Measurements from ENCODE around the gene GRID1.

Gene GRID1

DNA sequence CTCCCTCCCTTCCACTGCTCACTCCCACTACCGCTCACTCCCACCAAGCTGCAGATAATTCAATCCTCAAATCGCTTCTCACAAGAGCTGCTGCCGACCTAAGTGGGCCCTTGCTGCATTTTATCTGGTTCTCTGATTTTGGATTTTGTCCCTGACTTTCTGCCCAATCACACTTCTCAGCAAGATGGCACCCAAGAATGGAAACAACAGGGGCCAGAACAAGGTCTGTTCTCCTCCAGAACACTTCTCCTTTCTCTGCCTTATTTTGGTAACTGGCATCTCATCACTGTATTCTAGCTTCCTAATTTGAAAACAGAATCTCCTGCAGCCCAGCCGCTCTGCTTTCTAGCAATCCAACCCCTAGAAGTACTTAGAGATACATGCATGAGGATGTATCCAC, 172.8 kb downstream of the GRID1 start:
- no peak overlapping the region for H3K18ac ChIP-seq (ENCODE audit: low read length)
- no peaks in the 10 kb centered on the region for H3K4me1 ChIP-seq (ENCODE audit: control insufficient read depth, low read depth, low read length)
- no peaks in the 10 kb centered on the region for H3K79me1 ChIP-seq (ENCODE audit: low read length)
- H2BK15ac ChIP-seq (replicated peaks; ENCODE audit: low read depth), result no peak overlapping the region
- H3K9ac ChIP-seq (ENCODE audit: low read length), result no peak overlapping the region
- DNase-seq, result no peak
- no peak overlapping the region for H3K4me3 ChIP-seq (ENCODE audit: low read length)
- no peak overlapping the region for H4K5ac ChIP-seq (ENCODE audit: low read length)
- WGBS (ENCODE audit: extremely low coverage, insufficient coverage, low lambda C conversion rate), result no CpG with 5 or more reads among the region's 4 CpGs
- no peak overlapping the region for H3K56ac ChIP-seq (ENCODE audit: low read length)
- no peaks in the 10 kb centered on the region for H3K36me3 ChIP-seq (ENCODE audit: control insufficient read depth, insufficient read depth, low read length)
- H3K23ac ChIP-seq (ENCODE audit: low read length), result no peak overlapping the region
- no peak overlapping the region for H3K27ac ChIP-seq (ENCODE audit: low read depth, low read length)
- H2BK5ac ChIP-seq (ENCODE audit: low read length), result no peak overlapping the region
- H3K79me2 ChIP-seq (ENCODE audit: control insufficient read depth, insufficient read depth, low read length), result no peaks in the 10 kb centered on the region
- H2BK120ac ChIP-seq (ENCODE audit: low read depth, low read length), result no peak overlapping the region
- no peaks in the 10 kb centered on the region for H3K27me3 ChIP-seq (ENCODE audit: insufficient read depth, low read length, poor library complexity)
- no peak overlapping the region for H2AK5ac ChIP-seq (ENCODE audit: low read length)
- H3K4ac ChIP-seq (ENCODE audit: low read depth, low read length), result no peak overlapping the region
- H3K4me2 ChIP-seq (ENCODE audit: low read length), result no peak overlapping the region
- no peak overlapping the region for H4K8ac ChIP-seq (ENCODE audit: low read depth, low read length)

DNA sequence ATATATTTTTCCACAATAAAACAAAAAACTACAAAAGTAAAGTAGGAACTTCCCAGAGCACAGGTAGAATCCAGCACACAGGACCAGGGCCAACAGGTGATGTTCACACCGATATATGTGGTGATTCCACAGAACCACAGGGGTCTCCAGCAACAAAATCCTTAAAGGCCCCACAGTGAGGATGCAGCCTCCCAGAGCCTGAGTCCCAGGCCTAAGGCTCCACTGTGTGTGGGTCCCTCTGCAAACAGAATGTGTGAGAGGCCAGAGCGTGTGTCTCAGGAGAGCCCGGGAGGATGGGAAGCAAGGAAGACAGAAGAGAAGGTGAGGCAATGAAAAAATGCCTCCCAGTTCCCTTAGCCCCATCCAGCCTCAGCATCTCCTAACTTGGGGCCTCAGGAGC, 173.9 kb downstream of the GRID1 start:
- Histone ChIP-seq H3K4ac (ENCODE audit: low read depth, low read length) (no peak overlapping the region), H3K4me3 (ENCODE audit: low read length) (no peak overlapping the region), H4K5ac (ENCODE audit: low read length) (no peak overlapping the region), H2AK5ac (ENCODE audit: low read length) (no peak overlapping the region), H3K27ac (ENCODE audit: low read depth, low read length) (no peak overlapping the region), H2BK120ac (ENCODE audit: low read depth, low read length) (no peak overlapping the region), H2BK15ac (replicated peaks; ENCODE audit: low read depth) (no peak overlapping the region), H3K4me2 (ENCODE audit: low read length) (no peak overlapping the region), H2BK5ac (ENCODE audit: low read length) (no peak overlapping the region), H3K79me1 (ENCODE audit: low read length) (no peaks in the 10 kb centered on the region), H3K23ac (ENCODE audit: low read length) (no peak overlapping the region), H3K79me2 (ENCODE audit: control insufficient read depth, insufficient read depth, low read length) (no peaks in the 10 kb centered on the region), H3K9ac (ENCODE audit: low read length) (no peak overlapping the region), H4K8ac (ENCODE audit: low read depth, low read length) (no peak overlapping the region), H3K18ac (ENCODE audit: low read length) (no peak overlapping the region), H3K56ac (ENCODE audit: low read length) (no peak overlapping the region), H3K36me3 (ENCODE audit: control insufficient read depth, insufficient read depth, low read length) (no peaks in the 10 kb centered on the region), H3K27me3 (ENCODE audit: insufficient read depth, low read length, poor library complexity) (no peaks in the 10 kb centered on the region), H3K4me1 (ENCODE audit: control insufficient read depth, low read depth, low read length) (no peaks in the 10 kb centered on the region)
- WGBS (ENCODE audit: extremely low coverage, insufficient coverage, low lambda C conversion rate), result no CpG with 5 or more reads among the region's 3 CpGs
- no peak for DNase-seq

DNA sequence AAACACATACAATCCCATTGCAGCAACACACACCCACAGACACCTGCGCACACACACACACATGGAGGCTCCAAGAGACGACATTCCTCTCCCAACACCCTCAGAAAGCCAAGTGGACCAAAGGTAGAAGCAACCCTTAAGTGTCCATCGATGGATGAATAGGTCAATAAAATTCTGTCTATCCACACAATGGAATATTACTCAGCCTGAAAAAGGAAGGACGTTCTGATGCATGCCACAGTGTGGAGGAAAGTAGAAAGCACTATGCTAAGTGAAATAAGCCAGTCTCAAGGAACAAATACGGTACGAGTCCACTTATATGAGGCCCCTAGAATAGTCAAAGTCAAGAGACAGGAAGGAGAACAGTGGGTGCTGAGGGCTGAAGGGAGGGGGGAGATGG, 174.4 kb downstream of the GRID1 start:
- H3K27ac ChIP-seq (ENCODE audit: low read depth, low read length), result no peak overlapping the region
- H4K5ac ChIP-seq (ENCODE audit: low read length), result no peak overlapping the region
- H3K4me2 ChIP-seq (ENCODE audit: low read length), result no peak overlapping the region
- H3K4me1 ChIP-seq (ENCODE audit: control insufficient read depth, low read depth, low read length), result no peaks in the 10 kb centered on the region
- no peak overlapping the region for H3K23ac ChIP-seq (ENCODE audit: low read length)
- H3K4ac ChIP-seq (ENCODE audit: low read depth, low read length), result no peak overlapping the region
- no peak overlapping the region for H2AK5ac ChIP-seq (ENCODE audit: low read length)
- no peak overlapping the region for H2BK5ac ChIP-seq (ENCODE audit: low read length)
- no peak overlapping the region for H3K18ac ChIP-seq (ENCODE audit: low read length)
- H4K8ac ChIP-seq (ENCODE audit: low read depth, low read length), result no peak overlapping the region
- H2BK15ac ChIP-seq (replicated peaks; ENCODE audit: low read depth), result no peak overlapping the region
- no peaks in the 10 kb centered on the region for H3K36me3 ChIP-seq (ENCODE audit: control insufficient read depth, insufficient read depth, low read length)
- WGBS (ENCODE audit: extremely low coverage, insufficient coverage, low lambda C conversion rate), result no CpG with 5 or more reads among the region's 6 CpGs
- H3K79me1 ChIP-seq (ENCODE audit: low read length), result no peaks in the 10 kb centered on the region
- DNase-seq, result no peak
- no peak overlapping the region for H2BK120ac ChIP-seq (ENCODE audit: low read depth, low read length)
- no peak overlapping the region for H3K9ac ChIP-seq (ENCODE audit: low read length)
- no peaks in the 10 kb centered on the region for H3K79me2 ChIP-seq (ENCODE audit: control insufficient read depth, insufficient read depth, low read length)
- no peaks in the 10 kb centered on the region for H3K27me3 ChIP-seq (ENCODE audit: insufficient read depth, low read length, poor library complexity)
- H3K56ac ChIP-seq (ENCODE audit: low read length), result no peak overlapping the region
- no peak overlapping the region for H3K4me3 ChIP-seq (ENCODE audit: low read length)

DNA sequence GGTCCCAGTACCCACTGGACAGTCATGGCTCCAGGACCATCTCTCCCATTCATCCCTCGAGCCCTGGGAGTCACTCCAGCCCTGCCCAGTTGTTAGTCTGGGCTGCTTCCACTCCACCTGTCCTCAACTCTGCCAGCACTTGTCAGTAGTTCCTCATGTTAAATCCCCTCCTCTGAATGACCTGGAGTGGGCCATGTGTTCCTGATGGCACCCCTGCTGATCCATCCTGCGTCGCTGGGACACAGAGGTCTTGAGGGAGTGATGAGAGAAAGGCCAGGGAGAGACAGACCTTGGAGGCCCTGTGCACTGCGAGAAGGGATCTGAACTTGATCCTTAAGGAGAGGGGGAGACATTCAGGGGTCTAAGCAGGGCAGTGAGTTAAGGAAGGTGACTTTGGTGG, 174.9 kb downstream of the GRID1 start:
- no CpG with 5 or more reads among the region's 4 CpGs for WGBS (ENCODE audit: extremely low coverage, insufficient coverage, low lambda C conversion rate)
- no peaks in the 10 kb centered on the region for H3K4me1 ChIP-seq (ENCODE audit: control insufficient read depth, low read depth, low read length)
- H3K4ac ChIP-seq (ENCODE audit: low read depth, low read length), result no peak overlapping the region

DNA sequence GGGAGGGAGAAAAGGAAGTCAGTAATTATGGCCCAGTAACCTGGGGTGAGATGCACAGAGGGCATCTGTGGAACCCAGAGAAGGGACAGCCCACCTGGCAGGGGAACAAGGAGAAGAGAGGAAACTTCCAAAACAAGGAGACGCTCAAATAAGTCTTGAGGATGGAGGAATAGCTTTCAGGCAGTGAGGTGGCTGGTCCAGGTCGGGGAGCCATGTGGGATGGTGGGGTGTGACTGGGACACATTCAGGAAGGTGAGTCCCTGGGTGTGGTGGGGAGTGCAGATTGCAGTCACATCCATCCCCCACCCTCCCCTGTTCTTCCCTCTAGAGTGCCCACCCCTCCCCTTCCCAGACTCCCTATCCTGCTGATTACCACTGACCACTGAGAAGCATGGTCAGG, 175.4 kb downstream of the GRID1 start:
- H2AK5ac ChIP-seq (ENCODE audit: low read length), result no peak overlapping the region
- no peaks in the 10 kb centered on the region for H3K36me3 ChIP-seq (ENCODE audit: control insufficient read depth, insufficient read depth, low read length)
- H2BK120ac ChIP-seq (ENCODE audit: low read depth, low read length), result no peak overlapping the region
- no peak overlapping the region for H3K56ac ChIP-seq (ENCODE audit: low read length)
- no peak overlapping the region for H3K4me3 ChIP-seq (ENCODE audit: low read length)
- no peak overlapping the region for H3K4ac ChIP-seq (ENCODE audit: low read depth, low read length)
- H3K23ac ChIP-seq (ENCODE audit: low read length), result no peak overlapping the region
- DNase-seq, result no peak
- H3K4me1 ChIP-seq (ENCODE audit: control insufficient read depth, low read depth, low read length), result no peaks in the 10 kb centered on the region
- H3K79me1 ChIP-seq (ENCODE audit: low read length), result no peaks in the 10 kb centered on the region
- H3K79me2 ChIP-seq (ENCODE audit: control insufficient read depth, insufficient read depth, low read length), result no peaks in the 10 kb centered on the region
- no peak overlapping the region for H4K5ac ChIP-seq (ENCODE audit: low read length)
- H3K18ac ChIP-seq (ENCODE audit: low read length), result no peak overlapping the region
- no peak overlapping the region for H3K27ac ChIP-seq (ENCODE audit: low read depth, low read length)
- H4K8ac ChIP-seq (ENCODE audit: low read depth, low read length), result no peak overlapping the region
- WGBS (ENCODE audit: extremely low coverage, insufficient coverage, low lambda C conversion rate), result no CpG with 5 or more reads among the region's 2 CpGs
- H3K9ac ChIP-seq (ENCODE audit: low read length), result no peak overlapping the region
- H3K27me3 ChIP-seq (ENCODE audit: insufficient read depth, low read length, poor library complexity), result no peaks in the 10 kb centered on the region
- H2BK15ac ChIP-seq (replicated peaks; ENCODE audit: low read depth), result no peak overlapping the region
- no peak overlapping the region for H2BK5ac ChIP-seq (ENCODE audit: low read length)
- H3K4me2 ChIP-seq (ENCODE audit: low read length), result no peak overlapping the region

More for the DNA sequence above, 174.9 kb downstream of the GRID1 start:
- H2BK15ac ChIP-seq (replicated peaks; ENCODE audit: low read depth), result no peak overlapping the region
- H4K5ac ChIP-seq (ENCODE audit: low read length), result no peak overlapping the region
- H3K27ac ChIP-seq (ENCODE audit: low read depth, low read length), result no peak overlapping the region
- H3K79me1 ChIP-seq (ENCODE audit: low read length), result no peaks in the 10 kb centered on the region
- no peak overlapping the region for H3K56ac ChIP-seq (ENCODE audit: low read length)
- no peaks in the 10 kb centered on the region for H3K79me2 ChIP-seq (ENCODE audit: control insufficient read depth, insufficient read depth, low read length)
- no peaks in the 10 kb centered on the region for H3K27me3 ChIP-seq (ENCODE audit: insufficient read depth, low read length, poor library complexity)
- H3K9ac ChIP-seq (ENCODE audit: low read length), result no peak overlapping the region
- H3K23ac ChIP-seq (ENCODE audit: low read length), result no peak overlapping the region
- no peak overlapping the region for H3K4me3 ChIP-seq (ENCODE audit: low read length)
- H4K8ac ChIP-seq (ENCODE audit: low read depth, low read length), result no peak overlapping the region
- no peaks in the 10 kb centered on the region for H3K36me3 ChIP-seq (ENCODE audit: control insufficient read depth, insufficient read depth, low read length)
- H2BK120ac ChIP-seq (ENCODE audit: low read depth, low read length), result no peak overlapping the region
- no peak for DNase-seq
- no peak overlapping the region for H3K4me2 ChIP-seq (ENCODE audit: low read length)
- H3K18ac ChIP-seq (ENCODE audit: low read length), result no peak overlapping the region
- no peak overlapping the region for H2BK5ac ChIP-seq (ENCODE audit: low read length)
- H2AK5ac ChIP-seq (ENCODE audit: low read length), result no peak overlapping the region

DNA sequence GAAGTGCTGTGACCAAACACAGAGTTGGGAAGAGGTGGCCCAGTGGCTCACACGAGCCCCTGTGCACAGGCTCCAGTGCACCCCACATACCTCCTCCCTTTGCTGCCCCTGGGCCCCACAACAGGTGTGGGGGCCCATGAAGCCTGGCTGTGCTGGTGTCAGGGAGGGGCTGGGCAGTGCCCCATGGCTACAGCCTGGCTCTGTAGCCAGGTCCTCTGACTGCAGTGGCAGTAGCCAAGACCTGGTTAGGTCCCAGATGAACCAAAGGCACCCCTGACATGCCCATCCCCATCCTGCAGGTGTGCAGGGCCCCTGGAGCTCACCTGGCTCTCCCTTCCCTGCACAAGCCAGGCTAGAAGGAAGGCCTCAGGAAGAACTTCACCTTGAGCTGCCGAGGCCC, 176.3 kb downstream of the GRID1 start:
- Histone ChIP-seq H3K27ac (ENCODE audit: low read depth, low read length) (no peak overlapping the region), H3K56ac (ENCODE audit: low read length) (no peak overlapping the region), H3K18ac (ENCODE audit: low read length) (no peak overlapping the region), H3K23ac (ENCODE audit: low read length) (no peak overlapping the region), H3K36me3 (ENCODE audit: control insufficient read depth, insufficient read depth, low read length) (no peaks in the 10 kb centered on the region), H3K79me1 (ENCODE audit: low read length) (no peaks in the 10 kb centered on the region), H4K5ac (ENCODE audit: low read length) (no peak overlapping the region), H3K79me2 (ENCODE audit: control insufficient read depth, insufficient read depth, low read length) (no peaks in the 10 kb centered on the region), H2BK120ac (ENCODE audit: low read depth, low read length) (no peak overlapping the region), H3K9ac (ENCODE audit: low read length) (no peak overlapping the region), H3K4ac (ENCODE audit: low read depth, low read length) (no peak overlapping the region), H2BK5ac (ENCODE audit: low read length) (no peak overlapping the region), H4K8ac (ENCODE audit: low read depth, low read length) (no peak overlapping the region), H3K27me3 (ENCODE audit: insufficient read depth, low read length, poor library complexity) (no peaks in the 10 kb centered on the region), H2BK15ac (replicated peaks; ENCODE audit: low read depth) (no peak overlapping the region), H3K4me1 (ENCODE audit: control insufficient read depth, low read depth, low read length) (no peaks in the 10 kb centered on the region), H3K4me3 (ENCODE audit: low read length) (no peak overlapping the region), H3K4me2 (ENCODE audit: low read length) (no peak overlapping the region), H2AK5ac (ENCODE audit: low read length) (no peak overlapping the region)
- no peak for DNase-seq
- WGBS (ENCODE audit: extremely low coverage, insufficient coverage, low lambda C conversion rate), result no CpG with 5 or more reads among the region's 2 CpGs
